ENCODE results near the gene LEFTY1. TPM values are rescaled to one million over a fixed set of nuclear protein-coding genes. Genes with fewer than 3 reads are reported as not detected.
A peak's percentile ranks its signal among the peaks of the same experiment; 100 is the strongest.

The LEFTY1 gene
- total RNA-seq, 2 donors from 2014 or later, result 1.7 to 2.0 TPM

DNA sequence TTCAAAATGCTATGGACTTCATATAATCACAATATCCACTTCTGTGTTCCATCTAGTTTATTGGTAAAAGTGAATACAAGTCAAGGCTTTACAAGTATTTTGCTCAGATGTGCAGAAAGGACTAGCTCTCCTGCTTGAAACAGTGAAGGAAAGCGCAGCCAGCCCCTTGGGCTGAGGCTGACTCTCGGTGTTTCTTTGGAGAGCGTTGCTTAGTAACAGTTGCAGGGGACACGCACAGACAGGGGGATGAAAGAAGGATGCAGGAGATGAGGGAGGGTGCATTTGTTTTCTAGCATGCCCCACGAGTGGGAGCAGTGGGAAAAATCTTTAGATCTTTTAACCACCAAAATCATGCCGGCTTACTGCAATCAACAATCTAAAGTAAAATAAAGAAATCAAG is 26.0 kb upstream of the LEFTY1 start:
- WGBS, result 83% methylated on average over 6 of the region's 6 CpGs
- Histone ChIP-seq H3K27ac (no peak overlapping the region), H3K4me1 (replicated peaks) (no peaks in the 10 kb centered on the region), H3K36me3 (no peaks in the 10 kb centered on the region), H3K27me3 (replicated peaks; ENCODE audit: insufficient read depth) (no peaks in the 10 kb centered on the region), H3K4me3 (no peak overlapping the region), H3K9me3 (no peaks in the 10 kb centered on the region)
- DNase-seq (ENCODE audit: low spot score), result no peak
- TF ChIP-seq POLR2AphosphoS5 (IDR thresholded peaks at IDR 0.05) (no peak), POLR2A (IDR thresholded peaks at IDR 0.05) (no peak)
- TF ChIP-seq, protein P1, sequence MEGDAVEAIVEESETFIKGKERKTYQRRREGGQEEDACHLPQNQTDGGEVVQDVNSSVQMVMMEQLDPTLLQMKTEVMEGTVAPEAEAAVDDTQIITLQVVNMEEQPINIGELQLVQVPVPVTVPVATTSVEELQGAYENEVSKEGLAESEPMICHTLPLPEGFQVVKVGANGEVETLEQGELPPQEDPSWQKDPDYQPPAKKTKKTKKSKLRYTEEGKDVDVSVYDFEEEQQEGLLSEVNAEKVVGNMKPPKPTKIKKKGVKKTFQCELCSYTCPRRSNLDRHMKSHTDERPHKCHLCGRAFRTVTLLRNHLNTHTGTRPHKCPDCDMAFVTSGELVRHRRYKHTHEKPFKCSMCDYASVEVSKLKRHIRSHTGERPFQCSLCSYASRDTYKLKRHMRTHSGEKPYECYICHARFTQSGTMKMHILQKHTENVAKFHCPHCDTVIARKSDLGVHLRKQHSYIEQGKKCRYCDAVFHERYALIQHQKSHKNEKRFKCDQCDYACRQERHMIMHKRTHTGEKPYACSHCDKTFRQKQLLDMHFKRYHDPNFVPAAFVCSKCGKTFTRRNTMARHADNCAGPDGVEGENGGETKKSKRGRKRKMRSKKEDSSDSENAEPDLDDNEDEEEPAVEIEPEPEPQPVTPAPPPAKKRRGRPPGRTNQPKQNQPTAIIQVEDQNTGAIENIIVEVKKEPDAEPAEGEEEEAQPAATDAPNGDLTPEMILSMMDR (IDR thresholded peaks at IDR 0.05), result no peak
- intact Hi-C loops (cut with DNase I), result loop anchor here (5.0 to 10.0 kb wide), 3 partner anchors 60 to 138 kb away; partner anchors contain the start of gene SRP9

DNA sequence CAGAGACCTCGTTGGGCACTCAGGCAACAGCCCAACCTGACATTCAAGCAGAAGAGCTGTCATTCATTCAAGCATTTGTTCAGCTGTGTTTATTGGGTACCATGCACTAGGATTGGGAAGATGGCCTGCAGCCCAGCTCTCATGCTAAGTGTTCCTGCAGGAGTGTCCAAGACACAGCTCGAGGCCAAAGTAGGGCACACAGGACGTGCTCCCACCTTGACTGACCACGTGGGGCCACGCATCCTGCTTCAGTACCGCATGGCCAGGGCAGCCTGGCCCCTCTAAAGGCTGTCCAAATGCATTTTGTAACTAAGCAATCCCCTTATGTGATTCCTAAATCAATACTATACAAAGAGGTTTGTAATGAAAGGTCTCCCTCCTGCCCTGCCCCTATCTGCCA is 25.4 kb upstream of the LEFTY1 start:
- no peak for DNase-seq (ENCODE audit: low spot score)
- intact Hi-C loops (cut with DNase I), result loop anchor here (5.0 to 10.0 kb wide), 3 partner anchors 60 to 137 kb away; partner anchors contain the start of gene SRP9
- H3K9me3 ChIP-seq, result no peaks in the 10 kb centered on the region
- 79% methylated on average over 6 of the region's 6 CpGs for WGBS
- H3K27ac ChIP-seq, result no peak overlapping the region
- no peaks in the 10 kb centered on the region for H3K4me1 ChIP-seq (replicated peaks)
- TF ChIP-seq, protein P1 (IDR thresholded peaks at IDR 0.05), result no peak
- TF ChIP-seq POLR2AphosphoS5 (IDR thresholded peaks at IDR 0.05) (no peak), POLR2A (IDR thresholded peaks at IDR 0.05) (no peak)
- no peaks in the 10 kb centered on the region for H3K27me3 ChIP-seq (replicated peaks; ENCODE audit: insufficient read depth)
- H3K36me3 ChIP-seq, result no peaks in the 10 kb centered on the region
- H3K4me3 ChIP-seq, result no peak overlapping the region

DNA sequence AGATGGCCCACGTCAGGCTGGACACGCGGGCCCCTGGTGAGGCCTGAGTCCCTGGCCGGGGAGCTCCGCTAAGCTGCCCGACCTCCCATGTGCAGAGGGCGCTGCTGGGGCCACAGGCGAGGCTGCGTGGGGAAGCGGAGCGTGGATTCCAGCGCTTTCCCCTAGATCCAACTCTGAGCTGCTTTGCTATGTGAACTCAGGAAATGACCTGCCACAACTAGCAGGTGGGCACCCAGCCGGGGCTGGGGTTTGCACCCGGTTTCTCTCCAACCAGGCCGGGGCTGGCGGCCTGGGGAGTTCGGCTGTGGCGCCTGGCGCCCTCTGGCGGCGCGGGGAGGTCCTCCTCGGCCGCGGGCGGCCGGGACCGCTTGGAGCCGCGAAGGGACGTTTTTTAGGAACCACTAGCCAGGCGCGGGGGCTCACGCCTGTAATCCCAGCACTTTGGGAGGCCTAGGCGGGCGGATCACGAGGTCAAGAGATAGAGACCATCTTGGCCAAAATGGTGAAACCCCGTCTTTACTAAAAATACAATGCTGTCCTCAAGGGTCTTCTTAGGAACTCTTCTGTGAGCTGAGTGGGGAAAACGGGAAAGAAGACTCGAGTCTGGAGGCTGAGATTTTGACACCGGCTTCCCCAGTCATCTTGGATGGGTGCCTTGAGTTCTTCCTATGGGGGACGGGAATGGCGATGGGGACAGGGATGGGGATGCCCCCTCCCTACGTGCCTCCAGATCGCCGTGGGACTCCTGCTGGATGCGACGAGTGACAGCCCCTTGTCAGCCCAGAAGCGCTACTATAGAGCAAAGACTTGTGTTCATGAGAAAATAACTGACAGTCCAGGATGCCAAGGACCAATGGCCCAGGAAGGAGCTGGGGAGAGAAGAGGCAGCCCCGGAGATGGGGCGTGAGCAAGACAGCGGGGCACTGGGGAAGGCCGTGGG is 22.5 kb upstream of the LEFTY1 start:
- TF ChIP-seq POLR2A (IDR thresholded peaks at IDR 0.05), result no peak
- TF ChIP-seq, protein P1 (IDR thresholded peaks at IDR 0.05), result peak; percentile 74 to 90 (median 89)
- intact Hi-C loops (cut with DNase I), result loop anchor here (2.0 to 10.0 kb wide), 4 partner anchors 63 to 437 kb away; partner anchors contain the start of gene SRP9
- H3K4me3 ChIP-seq, result no peak overlapping the region
- H3K27ac ChIP-seq, result no peak overlapping the region
- H3K9me3 ChIP-seq, result no peaks in the 10 kb centered on the region
- H3K4me1 ChIP-seq (replicated peaks), result no peaks in the 10 kb centered on the region
- H3K27me3 ChIP-seq (replicated peaks; ENCODE audit: insufficient read depth), result no peaks in the 10 kb centered on the region
- no peaks in the 10 kb centered on the region for H3K36me3 ChIP-seq
- 52% methylated on average over 44 of the region's 53 CpGs for WGBS
- peak; percentile 35 for DNase-seq (ENCODE audit: low spot score)

DNA sequence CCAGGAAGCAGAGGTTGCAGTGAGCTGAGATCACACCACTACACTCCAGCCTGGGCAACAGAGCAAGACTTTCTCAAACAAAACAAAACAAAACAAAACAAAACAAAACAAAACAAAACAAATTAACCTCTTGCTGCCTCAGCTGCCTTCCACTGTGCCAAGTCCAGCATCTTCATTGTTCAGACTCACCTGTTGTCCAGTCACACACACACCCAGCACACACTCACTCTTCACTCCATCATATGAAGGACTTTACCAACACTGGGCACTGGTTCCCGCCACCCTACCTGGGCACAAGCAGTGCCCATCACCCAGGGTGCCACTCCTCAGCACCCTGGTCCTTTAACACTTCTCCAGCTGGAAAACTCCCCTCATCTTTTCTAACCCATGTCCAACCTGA is 20.5 kb upstream of the LEFTY1 start:
- Histone ChIP-seq H3K4me3 (no peak overlapping the region), H3K4me1 (replicated peaks) (no peaks in the 10 kb centered on the region), H3K27ac (no peak overlapping the region), H3K36me3 (no peaks in the 10 kb centered on the region), H3K9me3 (no peaks in the 10 kb centered on the region), H3K27me3 (replicated peaks; ENCODE audit: insufficient read depth) (no peaks in the 10 kb centered on the region)
- 93% methylated on average over 1 of the region's 1 CpG for WGBS
- intact Hi-C loops (cut with DNase I), result no loop called here
- no peak for TF ChIP-seq POLR2A (IDR thresholded peaks at IDR 0.05)
- TF ChIP-seq, protein P1 (IDR thresholded peaks at IDR 0.05), result no peak
- no peak for TF ChIP-seq POLR2AphosphoS5 (IDR thresholded peaks at IDR 0.05)
- no peak for DNase-seq (ENCODE audit: low spot score)

All from prostate gland (tissue), 2 donors.